ENCODE measurements around the gene CYP2S1. TPM values are rescaled to one million over a fixed set of nuclear protein-coding genes. Genes with fewer than 3 reads are reported as not detected.
"Not testable (repeated sequence)": the region's sequence is repeated elsewhere in the genome, so short reads cannot be mapped to it uniquely, and the experiment has no call there.

Gene CYP2S1
- 0.56 TPM for total RNA-seq
- long read RNA-seq, partial matches to known transcripts: 0 of 1 reads
- long read RNA-seq, other reads (novel, unspliced or antisense): 0 of 1 reads

- ATAC-seq (ENCODE audit: poor library complexity) (peak; percentile 52), DNase-seq (no peak)
- intact Hi-C loops (cut with DNase I): no loop called here
These were observed at the start of gene CYP2S1 for GRCh38 chr19:41192574-41193429. TSS of gene CYP2S1 (plus strand) at chr19:41193219. CDS start at chr19:41193265, 46 bp downstream.

GRCh38 chr19:41144403-41144802, 48.6 kb upstream of the CYP2S1 start:
- ATAC-seq (ENCODE audit: poor library complexity) (peak; percentile 92), DNase-seq (peak; percentile 84)
- intact Hi-C loops (cut with DNase I): loop anchor here (5.0 kb wide), 2 partner anchors 172 to 482 kb away; no protein-coding TSS in a partner anchor

- ATAC-seq (ENCODE audit: poor library complexity) (no peak), DNase-seq (no peak)
- intact Hi-C loops (cut with DNase I): no loop called here
These were observed 43.2 kb upstream of the CYP2S1 start for GRCh38 chr19:41149831-41150230.

- ATAC-seq (ENCODE audit: poor library complexity): not testable (repeated sequence)
These were observed 42.0 kb upstream of the CYP2S1 start for GRCh38 chr19:41150986-41151385.

GRCh38 chr19:41154060-41154459, 39.0 kb upstream of the CYP2S1 start:
- ATAC-seq (ENCODE audit: poor library complexity): no peak
- intact Hi-C loops (cut with DNase I): no loop called here
- no peak for DNase-seq

More at GRCh38 chr19:41150986-41151385, 42.0 kb upstream of the CYP2S1 start:
- DNase-seq; intact Hi-C loops (cut with DNase I): not testable (repeated sequence)

GRCh38 chr19:41156207-41156606, 36.8 kb upstream of the CYP2S1 start:
- ATAC-seq (ENCODE audit: poor library complexity) (no peak), DNase-seq (no peak)
- intact Hi-C loops (cut with DNase I): no loop called here

- DNase-seq (no peak), ATAC-seq (ENCODE audit: poor library complexity) (no peak)
- intact Hi-C loops (cut with DNase I): no loop called here
These were observed 33.1 kb upstream of the CYP2S1 start for GRCh38 chr19:41159881-41160280.

- intact Hi-C loops (cut with DNase I): no loop called here
- DNase-seq (no peak), ATAC-seq (ENCODE audit: poor library complexity) (no peak)
These were observed 31.1 kb upstream of the CYP2S1 start for GRCh38 chr19:41161903-41162302.

- intact Hi-C loops (cut with DNase I): no loop called here
- ATAC-seq (ENCODE audit: poor library complexity) (no peak), DNase-seq (no peak)
These were observed 25.8 kb upstream of the CYP2S1 start for GRCh38 chr19:41166944-41167804.

GRCh38 chr19:41172297-41173164, 20.5 kb upstream of the CYP2S1 start:
- DNase-seq: no peak
- no peak for ATAC-seq (ENCODE audit: poor library complexity)
- intact Hi-C loops (cut with DNase I): no loop called here

- DNase-seq: no peak
- no peak for ATAC-seq (ENCODE audit: poor library complexity)
- intact Hi-C loops (cut with DNase I): no loop called here
These were observed 18.6 kb upstream of the CYP2S1 start for GRCh38 chr19:41174297-41174928.

- ATAC-seq (ENCODE audit: poor library complexity) (peak; percentile 85), DNase-seq (peak; percentile 54)
- intact Hi-C loops (cut with DNase I): no loop called here
These were observed 16.9 kb upstream of the CYP2S1 start for GRCh38 chr19:41175801-41176777.

- ATAC-seq (ENCODE audit: poor library complexity); intact Hi-C loops (cut with DNase I); DNase-seq: not testable (repeated sequence)
These were observed 12.8 kb upstream of the CYP2S1 start for GRCh38 chr19:41180173-41180572.

- ATAC-seq (ENCODE audit: poor library complexity): no peak
- no peak for DNase-seq
- intact Hi-C loops (cut with DNase I): no loop called here
These were observed 5.8 kb upstream of the CYP2S1 start for GRCh38 chr19:41186971-41187883.

GRCh38 chr19:41187884-41188279, 5.1 kb upstream of the CYP2S1 start:
- ATAC-seq (ENCODE audit: poor library complexity) (no peak), DNase-seq (no peak)
- intact Hi-C loops (cut with DNase I): no loop called here
